ENCODE measurements around the gene COL4A6.

DNA sequence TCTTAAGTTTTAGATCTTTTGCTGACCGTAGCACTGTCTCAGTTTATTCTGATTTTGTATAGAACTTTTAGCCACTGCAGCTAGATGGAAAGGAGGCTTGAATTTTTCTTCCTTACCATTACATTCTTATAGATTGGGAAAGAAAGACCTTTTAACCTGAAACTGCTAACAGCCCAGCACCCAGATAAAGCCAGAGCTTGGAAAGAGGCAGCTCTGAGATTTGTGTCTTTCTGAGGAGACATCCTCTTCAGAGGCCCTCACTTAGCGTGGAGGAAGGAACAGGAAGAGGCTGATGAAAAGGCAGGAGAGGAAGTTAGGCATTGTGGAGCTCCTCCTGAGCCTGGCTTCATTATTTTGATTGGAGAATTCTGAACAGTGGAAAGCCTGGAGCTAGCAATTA lies 311.6 kb downstream of the COL4A6 start:
- TF ChIP-seq, protein P1, sequence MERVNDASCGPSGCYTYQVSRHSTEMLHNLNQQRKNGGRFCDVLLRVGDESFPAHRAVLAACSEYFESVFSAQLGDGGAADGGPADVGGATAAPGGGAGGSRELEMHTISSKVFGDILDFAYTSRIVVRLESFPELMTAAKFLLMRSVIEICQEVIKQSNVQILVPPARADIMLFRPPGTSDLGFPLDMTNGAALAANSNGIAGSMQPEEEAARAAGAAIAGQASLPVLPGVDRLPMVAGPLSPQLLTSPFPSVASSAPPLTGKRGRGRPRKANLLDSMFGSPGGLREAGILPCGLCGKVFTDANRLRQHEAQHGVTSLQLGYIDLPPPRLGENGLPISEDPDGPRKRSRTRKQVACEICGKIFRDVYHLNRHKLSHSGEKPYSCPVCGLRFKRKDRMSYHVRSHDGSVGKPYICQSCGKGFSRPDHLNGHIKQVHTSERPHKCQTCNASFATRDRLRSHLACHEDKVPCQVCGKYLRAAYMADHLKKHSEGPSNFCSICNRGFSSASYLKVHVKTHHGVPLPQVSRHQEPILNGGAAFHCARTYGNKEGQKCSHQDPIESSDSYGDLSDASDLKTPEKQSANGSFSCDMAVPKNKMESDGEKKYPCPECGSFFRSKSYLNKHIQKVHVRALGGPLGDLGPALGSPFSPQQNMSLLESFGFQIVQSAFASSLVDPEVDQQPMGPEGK (CRISPR knock-in tag; IDR thresholded peaks at IDR 0.05; ENCODE audit: borderline replicate concordance), result no peak
- TF ChIP-seq ISL1 (CRISPR knock-in tag; IDR thresholded peaks at IDR 0.05), result no peak
